Astrocyte of the cerebellum (primary cell): Measurements from ENCODE around the gene FZR1.
A peak's percentile ranks its signal among the peaks of the same experiment; 100 is the strongest.

ENCODE experiments used
- DNase-seq: peaks from one replicate; pipeline ENCODE4 v3.0.0-alpha.2; 2011; ENCODE audit warnings: low read depth
- H3K4me3 ChIP-seq: 2 replicates; pipeline ENCODE4 v1.5.1; 2011; ENCODE audit warnings: mild to moderate bottlenecking, low read depth, low read length, moderate library complexity
- CTCF ChIP-seq: IDR thresholded peaks from 2 replicates; pipeline ENCODE4 v1.5.1; 2012; ENCODE audit warnings: low read length, low read depth, moderate library complexity, mild to moderate bottlenecking; ENCODE audit errors: missing control alignments
- in situ Hi-C: cut with HindIII; loops from 2 replicates; pipeline ENCODE4 v1.10.0; 2017; ENCODE audit warnings: low sequenced_read_pairs

Gene FZR1

DNA sequence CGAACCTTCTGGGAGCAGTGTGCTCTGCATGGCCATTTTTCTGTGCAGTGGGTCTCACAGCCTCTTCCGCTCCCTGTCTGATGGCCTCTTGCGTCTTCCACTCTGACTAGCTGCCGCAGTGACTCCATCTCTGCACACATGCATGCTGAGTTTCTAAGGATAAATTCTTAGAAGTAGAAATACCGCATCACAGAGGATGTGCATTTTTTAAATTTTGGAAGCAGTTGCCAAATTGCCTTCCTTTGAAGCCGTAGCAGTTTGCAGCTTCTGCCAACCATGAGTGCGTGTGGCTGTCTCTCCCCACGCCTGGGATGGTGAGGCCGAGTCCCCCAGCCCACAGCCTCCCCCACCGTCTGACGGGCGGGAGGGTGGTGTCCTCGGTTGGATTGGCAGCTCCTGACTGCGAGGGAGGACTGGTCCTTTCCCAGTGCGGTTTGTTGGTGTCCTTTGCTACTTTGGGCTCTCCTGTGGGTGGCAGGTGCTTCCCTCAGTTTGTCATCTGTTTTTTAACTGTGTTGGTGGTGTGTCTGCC is 9.8 kb downstream of the FZR1 start:
- in situ Hi-C loops = no loop called here
- DNase-seq = peak; percentile 28
- TF ChIP-seq CTCF = no peak
- no peak overlapping the region for H3K4me3 ChIP-seq

- H3K4me3 ChIP-seq = no peak overlapping the region
- TF ChIP-seq CTCF = no peak
- no peak for DNase-seq
- in situ Hi-C loops = no loop called here
Observed at GRCh38 chr19:3516675-3517207, 10.6 kb downstream of the FZR1 start.

DNA sequence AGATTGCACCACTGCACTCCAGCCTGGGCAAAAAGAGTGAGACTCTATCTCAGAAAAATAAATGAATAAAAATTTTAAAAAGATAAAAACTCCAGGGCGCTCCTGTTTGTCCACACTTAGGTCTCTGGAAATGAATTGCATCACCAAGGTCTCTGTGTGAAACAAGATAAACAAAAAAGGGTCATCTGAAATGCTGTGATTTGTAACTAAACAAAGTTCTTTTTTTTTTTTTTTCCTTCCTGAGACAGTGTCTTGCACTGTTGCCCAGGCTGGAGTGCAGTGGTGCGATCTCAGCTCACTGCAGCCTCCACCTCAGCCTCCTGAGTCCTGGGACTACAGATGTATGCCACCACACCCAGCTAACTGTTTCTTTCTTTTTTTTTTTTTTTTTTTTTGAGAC is 11.5 kb downstream of the FZR1 start:
- no peak for TF ChIP-seq CTCF
- in situ Hi-C loops = no loop called here
- no peak for DNase-seq
- H3K4me3 ChIP-seq = no peak overlapping the region

- no peak for TF ChIP-seq CTCF
- no peak for DNase-seq
- in situ Hi-C loops = no loop called here
- H3K4me3 ChIP-seq = no peak overlapping the region
Observed at GRCh38 chr19:3518255-3518654, 12.1 kb downstream of the FZR1 start.

GRCh38 chr19:3518659-3519058 is 12.5 kb downstream of the FZR1 start:
- no peak overlapping the region for H3K4me3 ChIP-seq
- in situ Hi-C loops = no loop called here
- no peak for TF ChIP-seq CTCF
- DNase-seq = no peak

GRCh38 chr19:3519126-3519525 is 13.0 kb downstream of the FZR1 start:
- in situ Hi-C loops = no loop called here
- TF ChIP-seq CTCF = no peak
- no peak for DNase-seq
- no peak overlapping the region for H3K4me3 ChIP-seq
